Activated CD8-positive, alpha-beta T cell treated with anti-CD3 and anti-CD28 coated beads, Interleukin-2, amount 10 ng/mL, durations not matched to agents 7 days and 5 days (primary cell): Measurements from ENCODE around the gene SFT2D2. TPM values are rescaled to one million over a fixed set of nuclear protein-coding genes. Genes with fewer than 3 reads are reported as not detected.

ENCODE experiments used
- ATAC-seq: fragments of 150-1000 bp; cut with Tn5 transposase; one replicate; pipeline ENCODE4 v1.10.0; 2021; ENCODE audit warnings: moderate library complexity
- CTCF ChIA-PET: fragments of 350-600 bp; sonication (Branson Sonifier 250); formaldehyde crosslinking; loops from one replicate; lab custom pipeline; 2021; ENCODE audit warnings: antibody characterized with exemption; lab: Charles Lee
- POLR2A ChIA-PET: fragments of 350-600 bp; sonication (Branson Sonifier 250); formaldehyde crosslinking; loops from one replicate; lab custom pipeline; 2021; ENCODE audit warnings: antibody characterized with exemption; lab: Charles Lee
- DNase-seq: peaks from one replicate; pipeline ENCODE4 v3.0.0-alpha.2; 2020
- H3K27ac Mint-ChIP-seq: one replicate; pipeline ENCODE4 v1.8.0; 2021; ENCODE audit warnings: mild to moderate bottlenecking, mixed read lengths
- H3K27me3 Mint-ChIP-seq: one replicate; pipeline ENCODE4 v1.8.0; 2021; ENCODE audit warnings: low read depth, mixed read lengths
- H3K36me3 Mint-ChIP-seq: one replicate; pipeline ENCODE4 v1.8.0; 2021; ENCODE audit warnings: low read depth, mixed read lengths
- H3K4me1 Mint-ChIP-seq: one replicate; pipeline ENCODE4 v1.8.0; 2021; ENCODE audit warnings: low read depth, mixed read lengths
- H3K4me3 Mint-ChIP-seq: one replicate; pipeline ENCODE4 v1.8.0; 2021; ENCODE audit warnings: mild to moderate bottlenecking, mixed read lengths
- H3K9me3 Mint-ChIP-seq: one replicate; pipeline ENCODE4 v1.8.0; 2022; ENCODE audit warnings: mixed read lengths; ENCODE audit not compliant: insufficient read depth
- total RNA-seq, 2 experiments: library from RNA; stranded (reverse); gene quantifications; one replicate each; pipeline ENCODE4 v1.2.3, GENCODE V29; 2021

SFT2D2 gene
- total RNA-seq, 2 experiments from 2014 or later = 60.2 to 65.6 TPM

DNA sequence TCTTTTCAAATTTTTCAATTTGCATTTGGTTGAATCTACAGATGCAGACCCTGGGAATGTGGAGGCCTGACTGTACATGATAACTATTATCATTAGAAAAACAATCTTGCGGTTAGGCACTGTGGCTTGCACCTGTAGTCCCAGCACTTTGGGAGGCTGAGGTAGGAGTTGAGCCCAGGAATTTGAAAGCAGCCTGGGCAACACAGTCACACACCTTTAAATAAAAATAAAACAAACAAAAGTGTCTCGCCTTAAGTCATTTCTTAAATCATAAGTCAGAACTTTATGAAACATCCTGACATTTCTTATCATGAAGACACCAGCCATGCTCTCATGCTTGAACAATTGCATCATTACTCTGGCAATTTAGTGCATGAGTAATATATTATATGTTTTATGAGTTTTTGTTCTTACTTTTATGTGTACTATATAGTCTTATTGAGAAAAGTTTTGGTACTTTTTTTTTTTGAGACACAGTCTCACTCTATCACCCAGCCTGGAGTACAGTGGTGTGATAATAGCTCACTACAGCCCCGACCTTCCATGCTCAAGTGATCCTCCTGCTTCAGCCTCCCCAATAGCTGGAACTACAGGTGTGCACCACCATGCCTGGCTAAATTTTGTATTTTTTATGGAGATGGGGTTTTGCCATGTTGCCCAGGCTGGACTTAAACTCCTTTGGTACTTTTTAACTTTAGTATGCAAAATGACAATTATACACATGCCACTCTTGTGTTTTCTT lies 62.7 kb downstream of the SFT2D2 start:
- Mint-ChIP-seq H3K4me1 (peaks cover 28% of the 10 kb centered on the region), H3K9me3 (no peaks in the 10 kb centered on the region), H3K4me3 (no peak overlapping the region), H3K36me3 (no peaks in the 10 kb centered on the region), H3K27ac (no peak overlapping the region), H3K27me3 (no peaks in the 10 kb centered on the region)
- POLR2A ChIA-PET = no interaction called here
- ATAC-seq (no peak), DNase-seq (no peak)
- CTCF ChIA-PET = interaction anchor here (3.7 kb wide), 1 partner anchor 53 kb away, joined by 10 read pairs; no protein-coding TSS in a partner anchor

DNA sequence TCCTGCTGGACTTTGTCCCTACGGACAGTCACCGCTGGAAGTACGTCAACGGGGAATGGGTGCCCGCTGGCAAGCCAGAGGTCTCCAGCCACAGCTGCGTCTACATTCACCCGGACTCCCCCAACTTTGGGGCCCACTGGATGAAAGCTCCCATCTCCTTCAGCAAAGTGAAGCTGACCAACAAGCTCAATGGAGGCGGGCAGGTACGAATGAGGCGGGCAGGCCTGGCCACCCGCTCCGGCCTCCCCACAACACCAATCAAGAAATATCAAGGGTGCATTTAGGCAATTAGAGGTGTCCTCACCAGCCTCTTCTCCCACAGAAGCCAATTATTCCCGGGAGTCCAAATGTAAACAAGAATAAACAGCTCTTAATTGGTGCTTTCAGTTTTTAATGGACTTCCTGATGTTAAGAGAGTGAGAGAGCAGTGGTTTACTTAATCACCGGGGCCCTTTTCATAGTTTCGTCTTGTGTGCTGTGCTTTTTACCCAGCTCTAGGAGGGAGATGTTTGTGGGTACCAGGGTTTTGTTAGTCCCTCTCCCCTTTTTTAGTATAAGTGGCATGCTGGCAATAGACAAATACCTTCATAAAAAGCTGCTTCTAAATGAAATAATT lies 65.5 kb downstream of the SFT2D2 start:
- Mint-ChIP-seq H3K27ac (no peak overlapping the region), H3K27me3 (no peaks in the 10 kb centered on the region), H3K36me3 (no peaks in the 10 kb centered on the region), H3K4me3 (no peak overlapping the region), H3K4me1 (peaks cover 13% of the 10 kb centered on the region), H3K9me3 (no peaks in the 10 kb centered on the region)
- ATAC-seq = no peak
- POLR2A ChIA-PET = no interaction called here
- no peak for DNase-seq
- CTCF ChIA-PET = interaction anchor here (0.9 kb wide), 1 partner anchor 51 kb away, joined by 4 read pairs; no protein-coding TSS in a partner anchor

DNA sequence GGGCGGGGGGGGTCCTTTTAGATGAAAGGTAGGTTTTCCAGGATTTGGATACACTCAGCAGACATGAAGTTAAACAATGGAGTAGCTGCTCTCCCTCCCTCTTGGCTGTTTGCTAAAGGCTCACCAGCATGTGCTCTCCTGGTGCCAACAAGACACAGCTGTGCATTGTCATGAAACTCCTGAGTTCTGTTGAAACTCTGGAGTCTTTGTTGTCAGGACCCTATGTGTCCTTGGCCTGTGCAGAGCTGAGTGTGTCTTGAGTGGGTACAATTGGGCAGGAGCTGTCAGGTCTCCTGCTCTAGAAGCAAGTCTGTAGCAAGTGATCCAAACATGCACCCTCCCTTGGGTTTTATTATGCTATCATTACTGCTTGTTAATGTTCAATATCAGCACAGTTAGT lies 67.6 kb downstream of the SFT2D2 start:
- Mint-ChIP-seq H3K27ac (no peak overlapping the region), H3K27me3 (no peaks in the 10 kb centered on the region), H3K9me3 (no peaks in the 10 kb centered on the region), H3K4me1 (no peaks in the 10 kb centered on the region), H3K4me3 (no peak overlapping the region), H3K36me3 (no peaks in the 10 kb centered on the region)
- POLR2A ChIA-PET = no interaction called here
- ATAC-seq (no peak), DNase-seq (no peak)
- CTCF ChIA-PET = interaction anchor here (0.7 to 1.2 kb wide), 2 partner anchors 49 to 58 kb away, joined by 3 read pairs; no protein-coding TSS in a partner anchor

DNA sequence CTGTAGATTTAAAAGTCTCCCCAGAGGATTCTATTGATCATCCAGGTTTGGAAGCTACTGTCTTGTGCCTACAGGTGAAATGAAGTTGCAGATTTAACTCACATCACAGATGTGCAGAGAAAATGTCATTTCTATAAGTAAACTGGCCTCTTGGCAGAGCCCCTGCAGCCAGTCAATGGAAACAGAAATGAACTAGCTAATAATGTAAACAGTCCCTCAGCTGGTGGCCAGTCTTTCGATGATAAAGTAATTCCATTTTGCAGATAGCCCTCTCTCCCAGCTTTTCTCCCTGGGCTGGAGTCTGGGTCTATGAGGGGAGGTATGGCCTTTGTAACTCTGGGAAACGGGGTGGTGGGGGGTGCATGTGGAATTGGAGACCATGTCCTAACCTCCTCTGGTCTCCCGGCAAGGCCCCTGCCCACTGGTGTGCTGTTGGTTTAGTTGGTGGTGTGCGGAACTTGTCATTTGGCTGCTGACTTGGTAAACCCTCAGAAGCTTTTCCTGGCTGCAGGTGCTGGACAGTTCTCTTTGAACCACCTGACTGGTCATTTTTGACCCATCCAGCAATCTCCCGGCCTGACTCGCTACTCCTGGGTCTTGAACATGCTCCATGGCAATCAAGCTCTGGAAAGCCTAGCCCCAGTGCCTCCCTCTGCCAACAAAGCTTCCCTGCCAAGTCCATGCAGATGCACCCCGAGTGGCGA lies 69.8 kb downstream of the SFT2D2 start:
- Mint-ChIP-seq H3K4me3 (no peak overlapping the region), H3K4me1 (no peaks in the 10 kb centered on the region), H3K36me3 (no peaks in the 10 kb centered on the region), H3K9me3 (no peaks in the 10 kb centered on the region), H3K27ac (no peak overlapping the region), H3K27me3 (no peaks in the 10 kb centered on the region)
- no peak for DNase-seq
- no peak for ATAC-seq
- CTCF ChIA-PET = interaction anchor here (0.6 to 1.5 kb wide), 3 partner anchors 9 to 355 kb away, joined by 3 to 5 read pairs (median 4); no protein-coding TSS in a partner anchor
- POLR2A ChIA-PET = interaction anchor here (0.6 kb wide), 1 partner anchor 180 kb away, joined by 4 read pairs; no protein-coding TSS in a partner anchor

DNA sequence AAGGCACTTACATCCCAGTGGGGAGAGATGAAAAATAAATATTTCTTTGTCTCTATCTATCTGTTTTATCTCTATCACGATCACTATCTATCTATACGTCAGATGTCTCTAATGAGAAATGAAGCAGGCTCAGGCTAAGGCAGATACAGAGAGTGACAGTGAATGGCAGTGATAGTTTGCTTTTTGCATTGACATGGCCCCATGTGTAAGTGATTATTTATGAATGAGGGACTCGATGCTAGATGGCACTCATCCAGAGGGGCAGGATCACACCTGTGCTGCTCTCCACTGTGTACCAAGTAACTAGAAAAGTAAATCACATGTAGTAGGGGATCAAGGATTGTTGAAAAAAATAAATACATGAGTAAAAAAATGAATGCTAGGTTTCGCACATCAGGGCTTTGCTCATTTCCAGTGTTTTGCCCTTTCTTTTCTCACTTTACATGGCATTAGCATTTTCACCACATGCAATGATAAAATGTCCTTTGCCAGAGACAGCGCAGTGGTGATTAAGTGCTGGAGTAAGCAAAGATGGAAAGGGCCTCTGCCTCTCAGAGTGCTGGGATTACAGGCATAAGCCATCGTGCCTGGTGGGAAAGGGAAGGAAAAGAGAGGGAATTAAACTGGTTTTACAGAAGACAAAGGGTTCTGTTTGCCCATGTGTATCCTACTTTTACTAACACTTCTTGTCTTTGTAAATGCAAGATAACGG lies 71.4 kb downstream of the SFT2D2 start:
- ChIA-PET POLR2A (no interaction called here), CTCF (interaction anchor here (1.5 kb wide), 1 partner anchor 11 kb away, joined by 5 read pairs; no protein-coding TSS in a partner anchor)
- Mint-ChIP-seq H3K27ac (no peak overlapping the region), H3K9me3 (no peaks in the 10 kb centered on the region), H3K27me3 (no peaks in the 10 kb centered on the region), H3K36me3 (no peaks in the 10 kb centered on the region), H3K4me1 (no peaks in the 10 kb centered on the region), H3K4me3 (no peak overlapping the region)
- ATAC-seq = no peak
- DNase-seq = no peak

DNA sequence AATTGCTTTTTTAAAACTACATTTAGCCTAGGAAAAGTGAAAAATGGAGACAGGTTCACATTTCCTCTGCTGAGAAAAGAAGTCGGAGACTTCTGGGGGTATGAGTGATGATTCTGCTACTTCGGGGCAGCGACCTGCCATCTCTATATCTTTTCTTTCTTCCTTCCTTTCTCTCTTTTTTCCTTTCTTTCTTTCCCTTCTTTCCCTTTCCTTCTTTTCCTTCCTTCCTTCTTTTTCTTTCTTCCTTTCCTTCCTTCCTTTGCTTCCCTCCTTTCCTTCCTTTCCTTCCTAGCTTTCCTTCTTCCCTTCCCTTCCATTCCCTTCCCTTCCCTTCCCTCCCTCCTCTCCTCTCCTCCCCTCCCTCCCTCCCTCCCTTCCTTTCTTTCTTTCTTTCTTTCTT lies 72.6 kb downstream of the SFT2D2 start:
- Mint-ChIP-seq H3K4me3 (no peak overlapping the region), H3K27ac (no peak overlapping the region), H3K4me1 (no peaks in the 10 kb centered on the region), H3K36me3 (no peaks in the 10 kb centered on the region), H3K9me3 (no peaks in the 10 kb centered on the region), H3K27me3 (no peaks in the 10 kb centered on the region)
- DNase-seq = no peak
- ATAC-seq = no peak
- POLR2A ChIA-PET = no interaction called here
- CTCF ChIA-PET = no interaction called here

DNA sequence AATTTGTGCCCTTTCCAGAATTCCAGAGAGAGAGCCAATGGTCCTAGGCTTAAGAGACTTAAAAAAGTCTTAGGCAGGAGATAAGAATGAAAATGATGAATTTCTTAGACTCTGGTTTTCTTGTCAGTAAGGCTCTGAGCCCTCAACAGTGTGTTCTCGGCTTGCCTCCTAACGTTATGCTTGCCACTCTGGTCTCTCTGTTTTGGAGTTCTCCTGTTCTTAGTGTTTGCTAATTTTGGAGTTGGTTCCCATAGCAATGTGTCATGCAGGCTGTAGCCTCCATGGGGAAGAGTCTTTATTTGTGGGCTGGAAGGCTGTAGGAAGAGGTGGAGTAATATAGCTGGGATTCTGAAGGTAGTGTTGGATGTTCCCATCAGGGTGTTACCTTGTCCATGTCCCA lies 74.8 kb downstream of the SFT2D2 start:
- no peak for ATAC-seq
- H3K36me3 Mint-ChIP-seq = no peaks in the 10 kb centered on the region
- no peaks in the 10 kb centered on the region for H3K4me1 Mint-ChIP-seq
- H3K27me3 Mint-ChIP-seq = no peaks in the 10 kb centered on the region
- DNase-seq = no peak
- POLR2A ChIA-PET = no interaction called here
- H3K4me3 Mint-ChIP-seq = no peak overlapping the region
- no peaks in the 10 kb centered on the region for H3K9me3 Mint-ChIP-seq
- H3K27ac Mint-ChIP-seq = no peak overlapping the region
- CTCF ChIA-PET = interaction anchor here (1.6 kb wide), 1 partner anchor 66 kb away, joined by 4 read pairs; no protein-coding TSS in a partner anchor

DNA sequence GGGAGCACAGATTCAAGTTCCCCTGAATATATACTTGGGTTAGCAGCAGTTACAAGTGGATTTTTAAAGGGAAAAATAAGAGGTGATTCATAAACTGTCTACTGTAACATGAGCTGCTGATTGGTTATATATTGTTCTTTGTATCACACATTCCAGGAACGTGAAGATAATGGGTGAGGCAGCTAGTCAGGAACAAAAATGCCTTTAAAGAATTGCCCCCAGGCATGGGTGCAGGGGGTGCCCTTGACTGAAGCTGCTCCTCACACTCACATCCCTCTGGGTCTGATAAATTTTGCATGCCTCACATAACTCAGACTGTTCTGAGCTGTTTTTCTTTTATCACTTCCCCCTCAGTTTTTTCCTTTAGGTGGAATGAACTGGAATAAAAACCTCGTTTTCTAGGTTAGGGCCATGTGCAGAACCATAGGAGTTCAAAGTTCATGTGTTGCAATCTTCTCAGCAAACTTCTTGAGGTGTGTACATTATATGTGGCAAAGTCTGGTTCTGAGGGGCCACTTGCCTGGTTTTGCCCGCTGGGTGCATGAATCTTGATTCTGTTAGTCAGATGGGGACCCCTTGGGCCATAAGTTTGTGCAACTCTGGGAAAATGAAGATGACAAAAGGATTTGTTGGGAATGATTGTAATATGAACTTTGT lies 76.0 kb downstream of the SFT2D2 start:
- ATAC-seq = no peak
- H3K36me3 Mint-ChIP-seq = no peaks in the 10 kb centered on the region
- no peak for DNase-seq
- H3K27ac Mint-ChIP-seq = no peak overlapping the region
- H3K9me3 Mint-ChIP-seq = no peaks in the 10 kb centered on the region
- no peak overlapping the region for H3K4me3 Mint-ChIP-seq
- ChIA-PET POLR2A (no interaction called here), CTCF (interaction anchor here (1.6 kb wide), 1 partner anchor 67 kb away, joined by 4 read pairs; no protein-coding TSS in a partner anchor)
- H3K27me3 Mint-ChIP-seq = no peaks in the 10 kb centered on the region
- no peaks in the 10 kb centered on the region for H3K4me1 Mint-ChIP-seq

Other genes with a start within 250 kb of the SFT2D2 start
- gene GPR161, start 89.1 kb upstream of the SFT2D2 start, total RNA-seq = not detected
- 10 to 100 TPM; 48.6 to 53.6 TPM for gene TIPRL, start 47.0 kb upstream of the SFT2D2 start, total RNA-seq
- gene TBX19, start 54.9 kb downstream of the SFT2D2 start, total RNA-seq = 1 to 10 TPM; 1.4 to 2.1 TPM